Measurements from ENCODE around the gene ZNF678.

Gene ZNF678

GRCh38 chr1:227726318-227726717 is 163.0 kb downstream of the ZNF678 start:
- no peak for DNase-seq

Measured in DMS 273 treated with DMSO at 0.1 percent for 48 hours (cell line).